ENCODE data around the gene ZNF502. TPM values are rescaled to one million over a fixed set of nuclear protein-coding genes. Genes with fewer than 3 reads are reported as not detected.

The ZNF502 gene
- total and polyA plus RNA-seq, 2 of the 13 experiments (the other 11 are each of a cell fraction or from before 2014, with no cell fraction given), result not detected

DNA sequence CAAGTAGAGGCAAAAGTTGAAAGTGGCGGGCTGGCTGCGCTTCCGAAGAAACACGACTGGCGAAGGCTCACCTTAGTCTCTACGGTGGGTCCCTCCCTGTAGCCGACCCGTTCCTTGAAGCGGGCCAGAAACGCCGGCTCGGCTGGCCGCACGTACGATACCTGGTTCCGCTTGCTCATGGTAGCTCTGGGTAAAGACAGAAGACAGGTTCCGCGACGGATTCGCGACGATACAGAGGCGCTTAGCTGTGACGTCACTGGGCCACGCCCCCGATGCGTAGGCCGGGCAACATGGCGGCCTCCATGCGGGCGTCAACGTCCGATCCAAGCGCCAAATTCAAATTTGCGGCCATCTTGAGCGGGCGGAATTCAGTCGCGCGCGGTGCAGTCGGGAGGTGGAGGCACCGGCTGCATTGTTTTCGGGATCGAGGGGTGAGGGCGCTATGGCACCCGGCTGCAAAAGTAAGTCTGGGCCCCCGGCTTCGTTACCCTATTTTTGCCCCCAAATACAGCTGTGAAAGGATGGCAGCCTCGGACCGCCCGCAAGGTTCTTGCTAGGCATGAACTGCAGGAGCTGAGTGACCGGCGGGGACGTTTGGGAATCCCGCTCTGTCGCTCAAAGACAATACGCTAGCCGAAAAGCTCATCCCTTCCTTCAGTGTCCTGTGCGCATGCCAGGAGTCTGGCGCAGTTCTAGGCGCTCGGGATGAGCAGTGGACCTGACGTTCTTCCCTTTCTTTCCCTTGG is 49.1 kb downstream of the ZNF502 start, which contains the start of the genes KIAA1143 and KIF15 (continued):
- TF ChIP-seq SAFB2 (CRISPR knock-in tag; IDR thresholded peaks at IDR 0.05; ENCODE audit: borderline replicate concordance, low read depth) (peak; percentile 82; the same call in 1 of the 2 replicates), ZGPAT (CRISPR knock-in tag; IDR thresholded peaks at IDR 0.05) (peak; percentile 93), ARNTL (CRISPR knock-in tag; IDR thresholded peaks at IDR 0.05) (no peak), MTF1 (CRISPR knock-in tag; IDR thresholded peaks at IDR 0.05) (no peak), KLF13 (CRISPR knock-in tag; IDR thresholded peaks at IDR 0.05) (no peak), AGO1 (IDR thresholded peaks at IDR 0.05; ENCODE audit: low read depth, low read length, poor library complexity, severe bottlenecking) (no peak), CBFB (CRISPR knock-in tag; IDR thresholded peaks at IDR 0.05) (peak; percentile 75), ZFP37 (CRISPR knock-in tag; IDR thresholded peaks at IDR 0.05; ENCODE audit: borderline replicate concordance) (no peak), NFE2 (CRISPR knock-in tag; IDR thresholded peaks at IDR 0.05) (no peak), HMGA1 (CRISPR knock-in tag; conservative IDR thresholded peaks at IDR 0.05) (no peak), MYC (CRISPR knock-in tag; IDR thresholded peaks at IDR 0.05; ENCODE audit: borderline replicate concordance) (peak; percentile 96), ZFY (CRISPR knock-in tag; IDR thresholded peaks at IDR 0.05) (peak; percentile 83), ZNF451 (CRISPR knock-in tag; IDR thresholded peaks at IDR 0.05) (no peak), IKZF1 (IDR thresholded peaks at IDR 0.05) (no peak), ZNF446 (CRISPR knock-in tag; IDR thresholded peaks at IDR 0.05) (no peak), ZNF530 (CRISPR knock-in tag; IDR thresholded peaks at IDR 0.05; ENCODE audit: low read depth) (no peak), ARNT2 (CRISPR knock-in tag; IDR thresholded peaks at IDR 0.05; ENCODE audit: low read depth) (peak; percentile 97), ASH2L (IDR thresholded peaks at IDR 0.05; ENCODE audit: insufficient read length, low read depth, low read length) (peak; percentile 90), ZNF619 (CRISPR knock-in tag; IDR thresholded peaks at IDR 0.05) (no peak; the same call in 1 of the 2 replicates)
- TF ChIP-seq, protein P1, sequence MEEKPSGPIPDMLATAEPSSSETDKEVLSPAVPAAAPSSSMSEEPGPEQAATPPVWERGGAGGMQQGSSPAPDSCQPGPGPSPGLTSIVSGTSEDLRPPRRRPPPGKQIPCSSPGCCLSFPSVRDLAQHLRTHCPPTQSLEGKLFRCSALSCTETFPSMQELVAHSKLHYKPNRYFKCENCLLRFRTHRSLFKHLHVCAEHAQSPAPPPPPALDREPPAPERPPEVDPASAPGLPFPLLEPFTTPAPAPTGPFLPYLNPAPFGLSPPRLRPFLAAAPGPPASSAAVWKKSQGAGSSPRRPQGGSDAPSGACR (CRISPR knock-in tag; IDR thresholded peaks at IDR 0.05), result peak; percentile 79; the same call in 1 of the 2 replicates
- TF ChIP-seq, protein P2, sequence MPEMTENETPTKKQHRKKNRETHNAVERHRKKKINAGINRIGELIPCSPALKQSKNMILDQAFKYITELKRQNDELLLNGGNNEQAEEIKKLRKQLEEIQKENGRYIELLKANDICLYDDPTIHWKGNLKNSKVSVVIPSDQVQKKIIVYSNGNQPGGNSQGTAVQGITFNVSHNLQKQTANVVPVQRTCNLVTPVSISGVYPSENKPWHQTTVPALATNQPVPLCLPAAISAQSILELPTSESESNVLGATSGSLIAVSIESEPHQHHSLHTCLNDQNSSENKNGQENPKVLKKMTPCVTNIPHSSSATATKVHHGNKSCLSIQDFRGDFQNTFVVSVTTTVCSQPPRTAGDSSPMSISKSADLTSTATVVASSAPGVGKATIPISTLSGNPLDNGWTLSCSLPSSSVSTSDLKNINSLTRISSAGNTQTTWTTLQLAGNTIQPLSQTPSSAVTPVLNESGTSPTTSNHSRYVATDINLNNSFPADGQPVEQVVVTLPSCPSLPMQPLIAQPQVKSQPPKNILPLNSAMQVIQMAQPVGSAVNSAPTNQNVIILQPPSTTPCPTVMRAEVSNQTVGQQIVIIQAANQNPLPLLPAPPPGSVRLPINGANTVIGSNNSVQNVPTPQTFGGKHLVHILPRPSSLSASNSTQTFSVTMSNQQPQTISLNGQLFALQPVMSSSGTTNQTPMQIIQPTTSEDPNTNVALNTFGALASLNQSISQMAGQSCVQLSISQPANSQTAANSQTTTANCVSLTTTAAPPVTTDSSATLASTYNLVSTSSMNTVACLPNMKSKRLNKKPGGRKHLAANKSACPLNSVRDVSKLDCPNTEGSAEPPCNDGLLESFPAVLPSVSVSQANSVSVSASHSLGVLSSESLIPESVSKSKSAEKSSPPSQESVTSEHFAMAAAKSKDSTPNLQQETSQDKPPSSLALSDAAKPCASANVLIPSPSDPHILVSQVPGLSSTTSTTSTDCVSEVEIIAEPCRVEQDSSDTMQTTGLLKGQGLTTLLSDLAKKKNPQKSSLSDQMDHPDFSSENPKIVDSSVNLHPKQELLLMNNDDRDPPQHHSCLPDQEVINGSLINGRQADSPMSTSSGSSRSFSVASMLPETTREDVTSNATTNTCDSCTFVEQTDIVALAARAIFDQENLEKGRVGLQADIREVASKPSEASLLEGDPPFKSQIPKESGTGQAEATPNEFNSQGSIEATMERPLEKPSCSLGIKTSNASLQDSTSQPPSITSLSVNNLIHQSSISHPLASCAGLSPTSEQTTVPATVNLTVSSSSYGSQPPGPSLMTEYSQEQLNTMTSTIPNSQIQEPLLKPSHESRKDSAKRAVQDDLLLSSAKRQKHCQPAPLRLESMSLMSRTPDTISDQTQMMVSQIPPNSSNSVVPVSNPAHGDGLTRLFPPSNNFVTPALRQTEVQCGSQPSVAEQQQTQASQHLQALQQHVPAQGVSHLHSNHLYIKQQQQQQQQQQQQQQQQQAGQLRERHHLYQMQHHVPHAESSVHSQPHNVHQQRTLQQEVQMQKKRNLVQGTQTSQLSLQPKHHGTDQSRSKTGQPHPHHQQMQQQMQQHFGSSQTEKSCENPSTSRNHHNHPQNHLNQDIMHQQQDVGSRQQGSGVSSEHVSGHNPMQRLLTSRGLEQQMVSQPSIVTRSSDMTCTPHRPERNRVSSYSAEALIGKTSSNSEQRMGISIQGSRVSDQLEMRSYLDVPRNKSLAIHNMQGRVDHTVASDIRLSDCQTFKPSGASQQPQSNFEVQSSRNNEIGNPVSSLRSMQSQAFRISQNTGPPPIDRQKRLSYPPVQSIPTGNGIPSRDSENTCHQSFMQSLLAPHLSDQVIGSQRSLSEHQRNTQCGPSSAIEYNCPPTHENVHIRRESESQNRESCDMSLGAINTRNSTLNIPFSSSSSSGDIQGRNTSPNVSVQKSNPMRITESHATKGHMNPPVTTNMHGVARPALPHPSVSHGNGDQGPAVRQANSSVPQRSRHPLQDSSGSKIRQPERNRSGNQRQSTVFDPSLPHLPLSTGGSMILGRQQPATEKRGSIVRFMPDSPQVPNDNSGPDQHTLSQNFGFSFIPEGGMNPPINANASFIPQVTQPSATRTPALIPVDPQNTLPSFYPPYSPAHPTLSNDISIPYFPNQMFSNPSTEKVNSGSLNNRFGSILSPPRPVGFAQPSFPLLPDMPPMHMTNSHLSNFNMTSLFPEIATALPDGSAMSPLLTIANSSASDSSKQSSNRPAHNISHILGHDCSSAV (CRISPR knock-in tag; IDR thresholded peaks at IDR 0.05; ENCODE audit: borderline replicate concordance), result no peak

Measured in HepG2 (cell line).